GM12874 (cell line): ENCODE measurements around the gene CAMTA1.

Source experiments
- CTCF ChIP-seq: IDR thresholded peaks from 2 replicates; pipeline ENCODE4 v1.5.1; 2011; ENCODE audit warnings: low read depth, mild to moderate bottlenecking, control low read depth, low read length, moderate library complexity; ENCODE audit not compliant: insufficient read depth

Gene CAMTA1

GRCh38 chr1:7225711-7226505, 440.7 kb downstream of the CAMTA1 start:
- no peak for TF ChIP-seq CTCF

- no peak for TF ChIP-seq CTCF
Measured at GRCh38 chr1:7227654-7228053, 442.4 kb downstream of the CAMTA1 start.

- no peak for TF ChIP-seq CTCF
Measured at GRCh38 chr1:7228252-7228961, 443.2 kb downstream of the CAMTA1 start.

DNA sequence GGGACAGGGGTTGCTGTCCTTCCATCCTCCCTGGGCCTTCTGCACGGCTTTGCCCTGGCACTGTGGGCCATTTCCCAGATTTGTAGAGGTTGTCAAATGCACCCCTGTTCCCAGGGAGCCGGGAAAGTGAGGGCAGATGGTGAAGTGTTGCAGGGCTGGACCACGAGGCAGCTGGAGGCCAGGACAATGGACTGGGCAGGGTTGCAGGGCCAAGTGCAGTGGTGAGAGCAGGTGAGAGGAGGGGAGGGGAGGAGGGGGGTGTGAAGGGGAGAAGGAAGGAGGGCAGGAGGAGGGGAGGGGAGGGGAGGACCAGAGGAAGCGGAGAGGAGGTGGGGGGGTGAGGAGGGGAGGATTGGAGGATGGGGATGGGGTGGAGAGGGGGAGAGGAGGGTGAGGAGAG, 443.9 kb downstream of the CAMTA1 start:
- TF ChIP-seq CTCF: no peak

DNA sequence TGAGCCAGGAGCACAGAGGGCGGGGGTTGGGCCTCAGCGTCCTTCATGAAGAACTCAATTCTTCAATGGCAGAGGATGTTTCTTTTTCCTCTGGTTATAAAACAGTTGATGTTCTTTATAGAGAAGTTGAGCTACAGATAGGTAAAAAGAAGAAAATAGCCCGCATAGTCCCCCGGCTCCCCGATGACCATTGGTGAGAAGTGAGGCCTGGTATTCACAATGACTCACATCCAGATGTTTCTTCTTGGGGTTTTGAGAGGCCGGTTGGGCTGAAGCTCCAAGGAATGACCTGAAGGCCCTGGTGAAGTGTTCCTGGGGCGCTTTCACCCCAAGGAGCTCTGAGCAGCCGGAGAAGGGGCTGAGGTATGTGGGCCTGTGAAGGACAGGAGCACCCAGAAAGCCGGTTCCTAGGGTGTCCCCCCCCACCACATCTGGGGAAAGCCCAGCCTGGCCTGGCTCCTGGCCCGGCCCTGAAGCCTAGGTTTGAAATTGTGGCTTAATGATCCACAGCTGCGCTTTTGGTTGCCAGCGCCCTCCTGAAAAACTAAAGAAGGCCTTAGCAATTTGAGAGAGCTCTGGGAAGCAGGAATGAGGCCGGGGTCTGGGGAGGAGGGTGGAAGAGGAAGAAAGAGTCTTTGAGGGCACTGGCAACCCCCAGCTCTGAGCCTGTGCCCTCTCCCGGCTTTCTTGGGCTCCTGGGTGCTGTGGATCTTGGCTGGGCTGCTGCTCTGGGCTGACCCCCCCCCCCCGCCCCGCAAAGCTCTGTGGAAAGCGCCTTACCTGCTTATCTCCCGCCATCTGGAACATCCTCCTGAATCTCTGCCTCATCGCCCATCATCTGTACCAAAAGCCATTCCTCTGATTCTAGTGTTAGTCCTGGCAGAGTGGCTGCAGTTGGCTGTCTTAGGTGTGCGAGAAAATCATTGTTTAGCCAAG, 444.7 kb downstream of the CAMTA1 start:
- TF ChIP-seq CTCF: no peak

DNA sequence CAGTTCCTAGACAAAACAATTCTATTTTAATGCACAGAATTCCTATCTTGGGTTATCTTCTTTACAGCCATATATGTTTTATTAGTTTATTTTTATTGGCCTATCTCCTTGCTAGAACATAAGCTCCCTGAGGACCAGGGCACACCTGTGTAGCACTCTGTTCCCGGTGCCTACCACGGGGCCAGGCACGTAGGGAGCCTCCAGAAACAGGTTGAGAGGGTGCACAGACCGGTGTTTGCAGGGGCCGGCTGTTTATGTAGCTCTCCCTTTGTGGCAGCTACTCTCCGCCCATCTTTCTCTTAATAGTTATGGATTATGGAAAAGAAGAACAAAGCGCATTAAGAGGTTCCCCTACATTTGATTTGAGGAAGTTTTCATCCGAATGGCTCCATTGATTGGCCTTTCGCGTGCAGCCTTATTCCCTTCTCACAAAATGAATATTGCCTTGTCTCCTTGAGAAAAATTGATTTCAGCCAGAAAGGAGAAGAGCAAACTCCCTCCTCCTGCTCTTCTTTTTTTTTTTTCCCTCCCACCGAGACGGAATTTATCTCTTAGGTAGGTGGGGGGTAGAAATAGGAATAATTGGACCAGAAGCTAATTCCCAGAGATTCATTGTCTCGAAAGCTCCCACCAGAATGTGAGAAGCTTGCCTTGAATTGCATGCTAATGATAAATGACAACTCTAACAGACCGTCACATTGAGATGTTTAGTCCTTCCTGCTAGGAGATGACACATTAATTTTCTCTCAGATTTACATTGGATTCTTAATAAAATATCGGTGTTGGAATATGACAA, 447.4 kb downstream of the CAMTA1 start:
- TF ChIP-seq CTCF: no peak
